ENCODE results near the gene TIMP3.

GRCh38 chr22:32796865-32797573 is 4.5 kb upstream of the TIMP3 start:
- TF ChIP-seq POLR2A (IDR thresholded peaks at IDR 0.05) (no peak), CTCF (IDR thresholded peaks at IDR 0.05) (peak; percentile 72 to 90 (median 85))
